B cell (primary cell): Measurements from ENCODE around the gene TOPBP1. TPM values are rescaled to one million over a fixed set of nuclear protein-coding genes. Genes with fewer than 3 reads are reported as not detected.

ENCODE experiments used
- ATAC-seq: fragments of 200-7000 bp; cut with Tn5 transposase; one replicate; pipeline ENCODE4 v1.10.0; 2021; ENCODE audit warnings: low read depth, mild to moderate bottlenecking, moderate number of reproducible peaks, moderate library complexity
- CTCF ChIA-PET: fragments of 350-600 bp; sonication (Branson Sonifier 250); formaldehyde crosslinking; loops from one replicate; lab custom pipeline; 2021; ENCODE audit warnings: antibody characterized with exemption, inconsistent platforms; lab: Charles Lee
- POLR2A ChIA-PET: fragments of 350-600 bp; sonication (Branson Sonifier 250); formaldehyde crosslinking; loops from one replicate; lab custom pipeline; 2021; ENCODE audit warnings: antibody characterized with exemption; lab: Charles Lee
- DNase-seq: peaks from one replicate; pipeline ENCODE4 v3.0.0; 2013
- H2AFZ ChIP-seq: 2 replicates; pipeline ENCODE4 v1.6.1; 2012; ENCODE audit warnings: mild to moderate bottlenecking, low read depth, low read length; ENCODE audit not compliant: insufficient read depth, poor library complexity, severe bottlenecking
- H3K27ac ChIP-seq, 2 donors: 1 replicate in 1 of 2; 2 replicates in 1 of 2; pipeline ENCODE4 v1.5.1; 2012 to 2013; ENCODE audit warnings: low read length in 2 of 2, mild to moderate bottlenecking in 2 of 2, moderate library complexity in 1 of 2
- H3K27me3 ChIP-seq, 4 experiments: fragments of 200-600 bp in 1 of 4; sonication (generic) in 1 of 4; replicated peaks in 1 of 4; 1 replicate in 2 of 4; 2 replicates in 2 of 4; pipeline versions ENCODE4 v1.6.1 to v1.7.0; 2013 to 2016; ENCODE audit warnings: low read length in 3 of 4, mild to moderate bottlenecking in 2 of 4, mixed read lengths in 1 of 4, moderate library complexity in 1 of 4; ENCODE audit not compliant: insufficient read depth in 4 of 4, control insufficient read depth in 3 of 4; ENCODE audit errors: control extremely low read depth in 1 of 4
- H3K36me3 ChIP-seq, 2 experiments: replicated peaks in 1 of 2; 1 replicate in 1 of 2; 2 replicates in 1 of 2; pipeline versions ENCODE4 v1.6.1 to v1.7.1; 2013; ENCODE audit warnings: low read length in 1 of 2; ENCODE audit not compliant: insufficient read depth in 2 of 2, control insufficient read depth in 1 of 2; ENCODE audit errors: control extremely low read depth in 1 of 2, extremely low read depth in 1 of 2
- H3K4me1 ChIP-seq, 2 donors: fragments of 200-600 bp in 1 of 2; sonication (generic) in 1 of 2; 1 replicate in 1 of 2; 2 replicates in 1 of 2; pipeline versions ENCODE4 v1.5.1 to v1.6.1; 2013 to 2017; ENCODE audit warnings: low read length in 2 of 2; ENCODE audit not compliant: control insufficient read depth in 2 of 2, insufficient read depth in 2 of 2
- H3K4me2 ChIP-seq: replicated peaks from 2 replicates; pipeline ENCODE3; 2012; ENCODE audit warnings: mild to moderate bottlenecking, low read depth, low read length; ENCODE audit not compliant: poor library complexity, severe bottlenecking
- H3K4me3 ChIP-seq, 5 experiments: fragments of 200-600 bp in 1 of 5; sonication (generic) in 1 of 5; 1 replicate in 3 of 5; 2 replicates in 2 of 5; pipeline versions ENCODE4 v1.5.1 to v1.7.0; 2011 to 2016; ENCODE audit warnings: low read length in 4 of 5, mild to moderate bottlenecking in 4 of 5, low read depth in 2 of 5, control low read depth in 1 of 5, moderate library complexity in 1 of 5; ENCODE audit not compliant: insufficient read depth in 1 of 5; ENCODE audit errors: control extremely low read depth in 1 of 5, extremely low read depth in 1 of 5
- H3K79me2 ChIP-seq: fragments of 200-600 bp; sonication (generic); one replicate; pipeline ENCODE4 v1.6.0; 2016; ENCODE audit warnings: low read length; ENCODE audit not compliant: control insufficient read depth, insufficient read depth
- H3K9ac ChIP-seq: fragments of 200-600 bp; sonication (generic); 2 replicates; pipeline ENCODE4 v1.6.1; 2017; ENCODE audit warnings: mild to moderate bottlenecking, low read length, moderate library complexity
- H3K9me3 ChIP-seq, 3 donors: one replicate each; pipeline versions ENCODE4 v1.6.1 to v1.7.1; 2013; ENCODE audit warnings: low read length in 2 of 3; ENCODE audit not compliant: control insufficient read depth in 2 of 3, insufficient read depth in 1 of 3; ENCODE audit errors: control extremely low read depth in 1 of 3
- H4K20me1 ChIP-seq: 2 replicates; pipeline ENCODE4 v1.6.0; 2012; ENCODE audit warnings: mild to moderate bottlenecking, low read length; ENCODE audit not compliant: insufficient read depth, control insufficient read depth, poor library complexity, severe bottlenecking
- H3K27ac Mint-ChIP-seq: one replicate; pipeline ENCODE4 v1.8.0; 2021; ENCODE audit warnings: mixed read lengths
- H3K27me3 Mint-ChIP-seq: one replicate; pipeline ENCODE4 v1.8.0; 2021; ENCODE audit warnings: mixed read lengths
- H3K4me1 Mint-ChIP-seq: one replicate; pipeline ENCODE4 v1.8.0; 2021; ENCODE audit warnings: mixed read lengths
- H3K4me3 Mint-ChIP-seq: one replicate; pipeline ENCODE4 v1.8.0; 2021; ENCODE audit warnings: mixed read lengths
- H3K9me3 Mint-ChIP-seq: one replicate; pipeline ENCODE4 v1.8.0; 2022; ENCODE audit warnings: mixed read lengths; ENCODE audit not compliant: insufficient read depth
- EZH2 ChIP-seq: IDR thresholded peaks from 2 replicates; pipeline ENCODE4 v1.6.1; 2012; ENCODE audit warnings: borderline replicate concordance, low read depth, mild to moderate bottlenecking, moderate library complexity, low read length; ENCODE audit not compliant: insufficient read depth, poor library complexity, severe bottlenecking
- WGBS: methylation state at CpG from one replicate; pipeline ENCODE4 v1.1.5; 2013; ENCODE audit warnings: missing lambda C conversion rate; ENCODE audit not compliant: insufficient coverage; 5-methylcytosine and 5-hydroxymethylcytosine counted together
- intact Hi-C: fragments of 100-400 bp; cut with micrococcal nuclease; formaldehyde crosslinking; loops from one replicate; pipeline ENCODE4 v1.10.0; 2022
- polyA plus RNA-seq: library from polyadenylated mRNA; depleted of rRNA; stranded (reverse); fragments of >200 nt; gene quantifications from 2 replicates; pipeline ENCODE4 v1.2.3, GENCODE V29; 2012
- total RNA-seq, 2 donors: library from RNA; stranded (reverse); fragments of 120-200 nt in 1 of 2; gene quantifications; 1 replicate in 1 of 2; 2 replicates in 1 of 2; pipeline versions ENCODE4 v1.2.3 to v1.2.4, GENCODE V29; 2013 to 2022
- TF ChIP-seq, protein P1 (sequence below): fragments of 200-600 bp; IDR thresholded peaks from one replicate; pipeline ENCODE4 v1.8.0; 2022; ENCODE audit warnings: antibody characterized with exemption, mild to moderate bottlenecking

TOPBP1 gene
- total and polyA plus RNA-seq, 2 donors (not counting 1 experiment from before 2014, with no cell fraction given): 34.2 to 53.7 TPM

DNA sequence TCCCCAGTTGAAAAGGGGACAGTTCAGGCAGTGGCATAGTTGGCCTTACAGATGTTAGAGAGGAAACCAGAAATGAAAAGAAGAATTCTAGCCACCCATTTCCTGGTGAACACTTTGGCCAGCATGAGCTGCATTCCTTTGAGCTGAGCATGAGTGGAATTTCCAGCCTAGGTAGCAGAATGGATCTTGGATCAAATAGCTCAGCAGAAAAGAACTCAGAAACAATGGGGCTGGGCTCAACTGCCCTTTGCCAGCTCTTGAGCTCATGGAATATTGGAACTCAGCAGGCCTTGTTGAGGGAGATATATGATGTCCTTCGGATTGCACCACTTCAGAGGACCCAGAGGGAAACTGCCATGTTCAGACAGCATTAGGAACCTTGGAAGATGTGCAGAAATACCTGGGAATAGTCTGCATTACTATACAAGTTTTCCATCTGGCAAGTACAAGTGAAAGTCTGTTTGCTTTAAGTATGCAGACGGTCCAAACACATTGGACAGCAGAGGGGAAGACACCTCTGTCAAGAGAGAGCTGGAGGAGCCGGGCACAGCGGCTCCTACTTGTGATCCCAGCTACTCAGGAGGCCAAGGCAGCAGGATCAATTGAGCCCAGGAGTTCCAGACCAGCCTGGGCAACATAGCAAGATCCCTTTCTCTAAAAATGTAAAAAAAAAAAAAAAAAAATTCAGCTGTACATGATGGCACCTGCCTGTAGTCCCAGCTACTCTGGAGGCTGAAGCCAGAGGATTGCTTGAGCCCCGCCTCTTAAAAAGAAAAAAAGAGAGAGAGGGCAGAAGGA is 91.4 kb downstream of the TOPBP1 start:
- POLR2A ChIA-PET: interaction anchor here (0.6 to 0.9 kb wide), 2 partner anchors 22 to 84 kb away, joined by 3 to 4 read pairs; no protein-coding TSS in a partner anchor
- Histone ChIP-seq H3K9ac (no peak overlapping the region), H3K4me1 (peaks cover 40 to 63% of the 10 kb centered on the region in 2 donors), H3K4me2 (no peak overlapping the region), H4K20me1 (peaks cover 10% of the 10 kb centered on the region), H3K79me2 (peaks cover 11% of the 10 kb centered on the region), H3K27ac (no peak overlapping the region), H2AFZ (no peak overlapping the region), H3K36me3 (peaks cover 0 to under 1% of the 10 kb centered on the region in 2 experiments), H3K9me3 (peaks cover 0 to 5% (median 0%) of the 10 kb centered on the region in 3 donors), H3K27me3 (no peaks in the 10 kb centered on the region), H3K4me3 (no peak overlapping the region)
- intact Hi-C loops: loop anchor here (5.0 to 10.0 kb wide), 3 partner anchors 52 to 674 kb away; no protein-coding TSS in a partner anchor
- Mint-ChIP-seq H3K4me1 (peaks cover 68% of the 10 kb centered on the region), H3K27ac (peak overlapping the region; percentile 46), H3K9me3 (no peaks in the 10 kb centered on the region), H3K4me3 (no peak overlapping the region), H3K27me3 (no peaks in the 10 kb centered on the region)
- CTCF ChIA-PET: interaction anchor here (1.1 to 6.5 kb wide), 3 partner anchors 76 to 105 kb away, joined by 3 to 71 read pairs (median 5); no protein-coding TSS in a partner anchor
- TF ChIP-seq, protein P1, sequence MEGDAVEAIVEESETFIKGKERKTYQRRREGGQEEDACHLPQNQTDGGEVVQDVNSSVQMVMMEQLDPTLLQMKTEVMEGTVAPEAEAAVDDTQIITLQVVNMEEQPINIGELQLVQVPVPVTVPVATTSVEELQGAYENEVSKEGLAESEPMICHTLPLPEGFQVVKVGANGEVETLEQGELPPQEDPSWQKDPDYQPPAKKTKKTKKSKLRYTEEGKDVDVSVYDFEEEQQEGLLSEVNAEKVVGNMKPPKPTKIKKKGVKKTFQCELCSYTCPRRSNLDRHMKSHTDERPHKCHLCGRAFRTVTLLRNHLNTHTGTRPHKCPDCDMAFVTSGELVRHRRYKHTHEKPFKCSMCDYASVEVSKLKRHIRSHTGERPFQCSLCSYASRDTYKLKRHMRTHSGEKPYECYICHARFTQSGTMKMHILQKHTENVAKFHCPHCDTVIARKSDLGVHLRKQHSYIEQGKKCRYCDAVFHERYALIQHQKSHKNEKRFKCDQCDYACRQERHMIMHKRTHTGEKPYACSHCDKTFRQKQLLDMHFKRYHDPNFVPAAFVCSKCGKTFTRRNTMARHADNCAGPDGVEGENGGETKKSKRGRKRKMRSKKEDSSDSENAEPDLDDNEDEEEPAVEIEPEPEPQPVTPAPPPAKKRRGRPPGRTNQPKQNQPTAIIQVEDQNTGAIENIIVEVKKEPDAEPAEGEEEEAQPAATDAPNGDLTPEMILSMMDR: no peak
- 100% methylated on average over 5 of the region's 5 CpGs for WGBS
- no peak for DNase-seq
- ATAC-seq: no peak

GRCh38 chr3:133568294-133569014 is 93.3 kb downstream of the TOPBP1 start:
- Histone ChIP-seq H3K9me3 (peaks cover 0 to 5% (median 0%) of the 10 kb centered on the region in 3 donors), H3K9ac (no peak overlapping the region), H3K4me2 (no peak overlapping the region), H2AFZ (no peak overlapping the region), H3K36me3 (no peaks in the 10 kb centered on the region), H3K27ac (no peak overlapping the region), H3K79me2 (no peaks in the 10 kb centered on the region), H3K4me3 (no peak overlapping the region), H3K4me1 (peaks cover 32 to 57% of the 10 kb centered on the region in 2 donors), H4K20me1 (no peaks in the 10 kb centered on the region), H3K27me3 (no peaks in the 10 kb centered on the region)
- no peak overlapping the region for H3K4me3 Mint-ChIP-seq
- no peak for ATAC-seq
- peaks cover 60% of the 10 kb centered on the region for H3K4me1 Mint-ChIP-seq
- no peaks in the 10 kb centered on the region for H3K27me3 Mint-ChIP-seq
- CTCF ChIA-PET: interaction anchor here (0.6 kb wide), 1 partner anchor 79 kb away, joined by 3 read pairs; no protein-coding TSS in a partner anchor
- H3K27ac Mint-ChIP-seq: no peak overlapping the region
- no peak for DNase-seq
- WGBS: 97% methylated on average over 5 of the region's 8 CpGs
- POLR2A ChIA-PET: no interaction called here
- no peaks in the 10 kb centered on the region for H3K9me3 Mint-ChIP-seq
- TF ChIP-seq, protein P1: no peak
- TF ChIP-seq EZH2: no peak
- intact Hi-C loops: no loop called here
